Measurements from ENCODE around the gene USP3. TPM values are rescaled to one million over a fixed set of nuclear protein-coding genes. Genes with fewer than 3 reads are reported as not detected.

The USP3 gene, protein sequence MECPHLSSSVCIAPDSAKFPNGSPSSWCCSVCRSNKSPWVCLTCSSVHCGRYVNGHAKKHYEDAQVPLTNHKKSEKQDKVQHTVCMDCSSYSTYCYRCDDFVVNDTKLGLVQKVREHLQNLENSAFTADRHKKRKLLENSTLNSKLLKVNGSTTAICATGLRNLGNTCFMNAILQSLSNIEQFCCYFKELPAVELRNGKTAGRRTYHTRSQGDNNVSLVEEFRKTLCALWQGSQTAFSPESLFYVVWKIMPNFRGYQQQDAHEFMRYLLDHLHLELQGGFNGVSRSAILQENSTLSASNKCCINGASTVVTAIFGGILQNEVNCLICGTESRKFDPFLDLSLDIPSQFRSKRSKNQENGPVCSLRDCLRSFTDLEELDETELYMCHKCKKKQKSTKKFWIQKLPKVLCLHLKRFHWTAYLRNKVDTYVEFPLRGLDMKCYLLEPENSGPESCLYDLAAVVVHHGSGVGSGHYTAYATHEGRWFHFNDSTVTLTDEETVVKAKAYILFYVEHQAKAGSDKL
- 77.4 TPM for total RNA-seq
- polyA plus RNA-seq: 20.6 TPM

DNA sequence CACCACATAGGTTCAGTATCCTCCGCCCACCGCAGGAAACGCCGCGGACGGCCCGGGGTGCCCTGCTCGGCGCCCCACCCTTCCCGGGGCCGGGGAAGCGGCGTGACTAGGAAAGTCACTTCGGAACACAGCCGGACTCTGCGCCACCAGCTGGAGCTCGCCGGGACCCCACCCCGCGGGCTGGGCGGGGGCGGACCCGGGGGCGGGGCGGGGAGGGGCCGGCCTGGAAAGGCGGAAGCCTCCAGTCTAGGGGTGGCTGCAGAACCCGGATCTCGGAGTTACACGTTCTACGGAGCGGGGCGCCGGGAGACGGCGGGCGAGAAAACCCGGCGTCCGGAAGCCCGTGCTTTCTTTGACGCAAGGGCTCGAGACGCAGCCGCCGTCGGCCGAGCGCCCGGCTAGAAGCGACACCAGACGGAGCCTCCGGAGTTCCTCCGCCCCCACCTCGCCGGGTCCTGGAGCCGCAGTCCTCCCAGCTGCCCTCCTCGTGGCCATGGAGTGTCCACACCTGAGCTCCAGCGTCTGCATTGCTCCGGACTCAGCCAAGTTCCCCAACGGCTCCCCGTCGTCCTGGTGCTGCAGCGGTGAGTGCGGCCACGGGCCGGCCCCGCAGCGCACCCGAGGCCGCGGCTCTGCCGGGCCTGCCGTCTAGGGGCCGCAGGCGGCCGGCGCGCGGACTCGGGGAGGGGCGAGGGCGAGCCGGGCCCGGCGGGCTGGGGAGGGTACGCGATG, at the start of gene USP3:
TSS of gene USP3 (plus strand) at position 347 of the 732 bp plus-strand sequence. CDS start at position 494, 147 bp downstream.
- Histone ChIP-seq H3K27ac (ENCODE audit: low read depth) (peak within 1 kb of the TSS; percentile 99), H3K36me3 (ENCODE audit: insufficient read depth) (no peaks in the 10 kb centered on the region), H3K4me1 (ENCODE audit: insufficient read depth) (peaks cover 2% of the 10 kb centered on the region), H3K4me3 (ENCODE audit: low read depth, low read length) (peak within 1 kb of the TSS; percentile 98)
- WGBS: under 1% methylated on average over 88 of the region's 88 CpGs
- DNase-seq (ENCODE audit: extremely low spot score): peak; percentile 88

DNA sequence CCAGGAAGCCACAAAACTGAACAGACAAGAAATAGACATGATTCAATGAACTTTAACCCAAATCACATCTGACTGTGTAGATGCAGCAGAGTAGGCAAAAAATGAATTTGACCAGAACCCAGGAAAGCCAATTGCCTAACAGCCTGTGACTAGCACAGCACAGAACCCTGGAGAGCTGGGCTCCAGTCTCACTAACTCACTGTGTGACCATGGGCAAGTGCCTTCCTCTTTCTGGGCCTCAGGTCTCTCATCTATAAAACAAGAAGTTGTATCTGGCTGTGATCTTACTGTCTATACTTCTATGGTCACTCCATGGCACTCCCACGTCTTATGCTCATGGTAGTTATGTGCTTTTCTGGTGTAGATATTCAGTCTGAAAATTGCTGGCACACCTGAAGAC, 48.1 kb upstream of the USP3 start:
- H3K4me3 ChIP-seq (ENCODE audit: low read depth, low read length): no peak overlapping the region
- H3K4me1 ChIP-seq (ENCODE audit: insufficient read depth): no peaks in the 10 kb centered on the region
- no peak overlapping the region for H3K27ac ChIP-seq (ENCODE audit: low read depth)
- 89% methylated on average over 1 of the region's 1 CpG for WGBS
- no peaks in the 10 kb centered on the region for H3K36me3 ChIP-seq (ENCODE audit: insufficient read depth)
- DNase-seq (ENCODE audit: extremely low spot score): no peak

DNA sequence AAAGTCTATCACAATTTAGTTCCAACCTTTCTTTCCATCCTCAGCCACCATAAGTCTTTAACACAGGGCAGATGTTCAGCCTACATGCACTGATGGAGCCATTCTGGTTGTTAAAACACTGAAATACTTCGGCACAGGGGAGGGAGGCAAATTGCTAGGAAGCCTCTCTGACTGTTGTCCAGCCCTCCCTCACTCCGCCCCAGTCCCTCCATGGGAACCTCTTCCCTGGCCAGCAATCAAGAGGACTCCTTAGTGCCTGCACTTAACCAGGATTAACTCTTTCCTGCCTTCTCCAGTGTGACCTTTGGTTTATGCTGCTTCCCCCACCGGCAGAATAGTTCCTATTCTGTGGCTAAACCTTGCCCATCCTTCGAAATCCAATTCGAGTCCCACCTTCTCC, 47.0 kb upstream of the USP3 start:
- DNase-seq (ENCODE audit: extremely low spot score): no peak
- H3K4me3 ChIP-seq (ENCODE audit: low read depth, low read length): no peak overlapping the region
- 52% methylated on average over 5 of the region's 5 CpGs for WGBS
- no peaks in the 10 kb centered on the region for H3K4me1 ChIP-seq (ENCODE audit: insufficient read depth)
- H3K36me3 ChIP-seq (ENCODE audit: insufficient read depth): no peaks in the 10 kb centered on the region
- H3K27ac ChIP-seq (ENCODE audit: low read depth): no peak overlapping the region

DNA sequence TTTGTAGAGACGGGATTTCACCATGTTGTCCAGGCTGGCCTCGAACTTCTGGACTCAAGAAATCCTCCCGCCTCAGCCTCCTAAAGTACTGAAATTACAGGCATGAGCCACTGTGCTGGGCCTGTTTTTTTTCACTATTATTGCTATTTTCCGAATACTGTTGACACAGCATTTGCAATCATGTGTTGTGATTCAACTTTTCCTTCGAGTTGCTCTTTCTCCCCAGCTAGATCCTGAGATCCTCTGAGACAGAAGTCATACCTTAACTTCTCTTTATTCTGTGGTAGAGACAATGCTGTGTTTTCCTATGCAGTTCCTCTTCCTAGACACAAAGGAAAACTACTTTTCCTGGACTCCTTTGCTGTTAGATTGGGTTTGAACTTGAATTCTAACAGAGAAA, 46.4 kb upstream of the USP3 start:
- H3K4me1 ChIP-seq (ENCODE audit: insufficient read depth): no peaks in the 10 kb centered on the region
- WGBS: 82% methylated on average over 5 of the region's 5 CpGs
- H3K27ac ChIP-seq (ENCODE audit: low read depth): no peak overlapping the region
- no peak for DNase-seq (ENCODE audit: extremely low spot score)
- H3K4me3 ChIP-seq (ENCODE audit: low read depth, low read length): no peak overlapping the region
- no peaks in the 10 kb centered on the region for H3K36me3 ChIP-seq (ENCODE audit: insufficient read depth)

DNA sequence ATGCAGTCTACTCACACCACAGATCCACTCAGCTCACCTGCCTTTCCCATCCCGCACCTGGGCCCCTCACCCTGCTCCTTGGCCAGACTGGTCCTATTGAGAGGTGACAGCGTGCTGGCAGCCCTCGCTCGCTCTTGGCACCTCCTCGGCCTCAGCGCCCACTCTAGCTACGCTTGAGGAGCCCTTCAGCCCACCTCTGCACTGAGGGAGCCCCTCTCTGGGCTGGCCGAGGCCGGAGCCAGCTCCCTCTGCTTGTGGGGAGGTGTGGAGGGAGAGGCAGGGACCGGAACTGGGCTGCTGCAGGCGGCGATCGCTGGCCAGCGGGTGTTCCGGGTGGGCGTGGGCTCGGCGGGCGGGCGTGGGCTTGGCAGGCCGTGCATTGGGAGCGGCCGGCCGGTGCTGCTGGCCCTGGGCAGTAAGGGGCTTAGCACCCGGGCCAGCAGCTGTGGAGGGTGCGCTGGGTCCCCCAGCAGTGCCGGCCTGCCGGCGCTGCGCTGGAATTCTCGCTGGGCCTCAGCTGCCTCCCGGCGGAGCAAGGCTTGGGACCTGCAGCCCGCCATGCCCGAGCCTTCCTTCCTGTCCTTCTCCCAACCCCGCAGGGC, 45.5 kb upstream of the USP3 start:
- Histone ChIP-seq H3K4me3 (ENCODE audit: low read depth, low read length) (no peak overlapping the region), H3K4me1 (ENCODE audit: insufficient read depth) (no peaks in the 10 kb centered on the region), H3K27ac (ENCODE audit: low read depth) (no peak overlapping the region), H3K36me3 (ENCODE audit: insufficient read depth) (no peaks in the 10 kb centered on the region)
- no peak for DNase-seq (ENCODE audit: extremely low spot score)
- 94% methylated on average over 36 of the region's 36 CpGs for WGBS

DNA sequence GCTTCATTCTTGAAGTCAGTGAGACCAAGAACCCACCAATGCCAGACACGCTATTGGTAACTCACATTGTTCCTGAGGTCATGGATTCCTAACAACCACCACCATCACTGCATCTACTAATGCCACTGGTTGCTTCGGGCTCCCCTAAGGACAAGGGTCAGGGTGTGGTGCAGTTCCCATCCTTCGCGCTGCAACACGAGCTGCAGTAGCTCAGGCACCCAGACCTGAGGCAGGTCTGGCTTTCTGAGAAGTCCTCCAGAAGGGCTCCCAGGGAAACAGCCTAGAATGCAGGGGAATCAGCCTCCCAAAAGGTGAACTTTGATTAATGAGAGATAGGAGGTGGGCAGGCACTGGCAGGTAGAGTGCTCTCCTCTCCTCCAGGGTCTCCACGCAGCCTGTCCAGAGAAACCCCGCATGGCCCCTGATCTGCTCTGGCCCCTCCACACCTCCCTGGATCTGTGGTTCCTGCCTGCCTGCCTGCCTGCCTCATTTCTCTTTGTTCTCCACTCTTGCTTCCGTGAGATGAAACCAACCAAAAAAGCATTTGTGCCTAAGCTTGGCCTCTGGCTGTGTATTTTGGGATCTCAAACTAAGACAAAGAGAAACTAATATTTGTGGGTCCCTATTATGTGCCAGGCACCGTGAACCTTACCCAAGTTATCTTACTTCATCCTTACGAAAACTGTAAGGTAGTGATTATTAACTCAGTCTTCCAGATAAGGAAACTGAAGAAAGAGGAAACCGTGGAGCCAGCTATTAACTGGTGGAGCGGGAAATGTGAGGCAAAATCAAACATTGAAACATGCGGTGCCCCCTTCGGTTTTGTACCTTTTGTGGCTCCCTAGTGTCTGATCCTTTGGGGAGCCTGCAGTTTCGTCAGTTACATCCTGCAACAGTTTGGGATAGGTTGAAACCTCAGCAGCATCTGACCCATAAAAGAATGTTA, 43.9 kb upstream of the USP3 start:
- H3K27ac ChIP-seq (ENCODE audit: low read depth): no peak overlapping the region
- no peaks in the 10 kb centered on the region for H3K36me3 ChIP-seq (ENCODE audit: insufficient read depth)
- no peak overlapping the region for H3K4me3 ChIP-seq (ENCODE audit: low read depth, low read length)
- WGBS: 79% methylated on average over 15 of the region's 15 CpGs
- no peak for DNase-seq (ENCODE audit: extremely low spot score)
- H3K4me1 ChIP-seq (ENCODE audit: insufficient read depth): no peaks in the 10 kb centered on the region

DNA sequence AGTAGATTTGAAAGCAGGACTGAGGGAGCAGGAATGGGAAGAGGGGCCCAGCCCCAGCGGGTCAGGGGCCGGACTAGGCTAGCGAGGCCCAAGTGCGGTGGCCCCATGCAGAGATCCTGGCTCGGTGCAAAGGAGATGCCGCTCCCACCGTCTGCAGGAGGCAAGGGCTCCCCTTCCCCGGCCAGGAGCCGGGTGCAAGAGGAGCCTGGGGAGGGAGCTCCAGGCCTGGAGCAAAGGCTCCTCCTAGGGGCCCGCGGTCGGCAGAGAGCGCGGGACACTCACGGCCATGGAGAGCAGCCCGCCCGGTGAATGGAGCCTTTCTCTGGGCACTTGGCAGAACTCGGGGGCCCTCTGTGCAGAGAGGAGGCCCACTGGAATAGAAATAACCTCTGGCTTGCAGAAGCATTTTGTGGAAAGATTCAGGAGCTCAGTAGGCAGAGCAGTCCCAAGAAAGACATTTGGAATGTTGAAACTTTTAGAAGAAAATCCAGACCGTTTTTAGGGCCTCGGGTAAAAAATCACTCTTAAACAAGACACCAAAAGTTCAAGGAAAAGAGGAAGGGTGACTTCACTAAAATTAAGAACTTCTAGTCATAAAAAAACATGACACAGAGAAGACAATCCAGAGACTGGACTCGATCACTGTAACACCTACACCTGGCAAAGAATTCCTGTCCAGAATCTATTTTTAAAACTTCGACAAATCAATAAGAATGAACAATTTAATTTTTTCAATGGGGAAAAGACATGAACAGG, 43.0 kb upstream of the USP3 start:
- Histone ChIP-seq H3K27ac (ENCODE audit: low read depth) (no peak overlapping the region), H3K36me3 (ENCODE audit: insufficient read depth) (no peaks in the 10 kb centered on the region), H3K4me1 (ENCODE audit: insufficient read depth) (no peaks in the 10 kb centered on the region), H3K4me3 (ENCODE audit: low read depth, low read length) (no peak overlapping the region)
- no peak for DNase-seq (ENCODE audit: extremely low spot score)
- 57% methylated on average over 22 of the region's 22 CpGs for WGBS

DNA sequence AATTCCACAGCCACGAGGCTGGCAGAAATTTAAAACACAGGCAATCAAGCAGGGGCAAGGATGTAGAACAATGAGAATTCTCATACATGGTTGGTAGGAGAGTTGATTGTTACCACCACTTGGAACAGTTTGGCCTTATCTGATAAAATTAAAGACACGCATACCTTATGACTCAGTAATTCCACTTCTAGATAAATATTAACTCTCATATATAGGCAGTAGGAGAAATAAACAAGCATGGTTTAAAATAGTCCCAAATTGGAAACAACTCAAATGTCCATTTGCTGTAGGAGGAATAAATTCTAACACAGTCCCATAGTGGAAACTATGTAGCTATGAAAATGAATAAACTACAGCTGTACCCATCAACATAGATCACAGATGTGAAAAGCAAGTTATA, 42.3 kb upstream of the USP3 start:
- Histone ChIP-seq H3K4me3 (ENCODE audit: low read depth, low read length) (no peak overlapping the region), H3K27ac (ENCODE audit: low read depth) (no peak overlapping the region), H3K4me1 (ENCODE audit: insufficient read depth) (no peaks in the 10 kb centered on the region), H3K36me3 (ENCODE audit: insufficient read depth) (no peaks in the 10 kb centered on the region)
- WGBS: 25% methylated on average over 2 of the region's 2 CpGs
- DNase-seq (ENCODE audit: extremely low spot score): no peak

DNA sequence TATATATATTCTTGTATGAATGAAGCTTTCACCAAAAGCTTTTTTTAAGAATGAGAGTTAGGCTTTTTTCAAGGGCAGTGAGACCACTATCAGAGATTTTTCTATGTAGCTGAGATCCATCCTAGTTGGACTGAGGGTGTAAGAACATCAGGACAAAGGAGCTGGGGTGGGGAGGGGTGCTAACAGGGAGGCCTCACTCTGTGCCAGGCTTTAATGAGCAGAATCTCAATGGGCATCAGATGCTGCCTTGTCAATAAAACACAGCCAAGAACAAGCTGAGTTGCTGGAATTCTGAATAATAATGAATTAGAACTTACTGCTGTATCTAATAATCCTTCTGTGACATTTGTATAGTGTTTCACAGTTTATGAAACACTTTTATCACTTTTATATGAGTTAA, 41.4 kb upstream of the USP3 start:
- DNase-seq (ENCODE audit: extremely low spot score): no peak
- Histone ChIP-seq H3K36me3 (ENCODE audit: insufficient read depth) (no peaks in the 10 kb centered on the region), H3K4me1 (ENCODE audit: insufficient read depth) (no peaks in the 10 kb centered on the region), H3K27ac (ENCODE audit: low read depth) (no peak overlapping the region), H3K4me3 (ENCODE audit: low read depth, low read length) (no peak overlapping the region)

DNA sequence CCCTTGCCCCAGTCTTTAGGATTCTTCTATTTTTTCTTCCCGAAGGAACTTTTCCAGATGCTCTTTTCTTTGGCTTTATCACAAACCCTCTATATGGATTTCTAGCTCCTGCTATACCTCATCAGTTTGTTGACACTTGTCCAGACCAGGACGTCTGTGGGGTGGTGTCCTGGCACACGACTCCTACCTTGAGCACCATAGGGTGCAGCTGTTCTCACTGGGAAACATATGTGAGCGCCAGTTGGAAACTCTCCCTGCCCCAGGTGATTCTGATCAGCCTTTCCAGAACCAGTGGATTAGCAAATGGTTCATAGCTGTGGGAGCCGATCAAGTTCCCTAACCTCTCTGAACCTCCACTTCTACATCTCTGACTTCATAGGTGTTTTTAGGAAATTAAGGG, 40.6 kb upstream of the USP3 start:
- no peaks in the 10 kb centered on the region for H3K4me1 ChIP-seq (ENCODE audit: insufficient read depth)
- H3K4me3 ChIP-seq (ENCODE audit: low read depth, low read length): no peak overlapping the region
- no peak for DNase-seq (ENCODE audit: extremely low spot score)
- no peaks in the 10 kb centered on the region for H3K36me3 ChIP-seq (ENCODE audit: insufficient read depth)
- no peak overlapping the region for H3K27ac ChIP-seq (ENCODE audit: low read depth)
- 54% methylated on average over 5 of the region's 5 CpGs for WGBS

DNA sequence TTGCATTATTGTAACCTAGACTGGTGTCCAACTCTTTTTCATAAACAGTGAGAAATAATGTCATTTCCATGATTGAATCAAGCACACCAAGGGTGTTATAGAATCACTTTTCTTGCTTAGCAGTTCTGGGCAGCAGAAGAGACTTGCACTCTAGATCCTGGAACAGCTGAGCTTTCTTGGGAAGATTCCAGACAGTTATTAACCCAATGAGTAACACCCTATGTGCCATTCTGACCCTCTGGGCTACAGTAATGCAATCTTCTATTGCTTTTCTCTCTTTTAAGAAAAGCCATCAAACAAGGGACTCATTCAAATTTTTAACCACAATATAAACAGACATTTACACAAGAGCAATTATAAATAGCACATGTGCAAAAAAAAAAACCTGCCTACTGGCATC, 39.3 kb upstream of the USP3 start:
- no peak for DNase-seq (ENCODE audit: extremely low spot score)
- Histone ChIP-seq H3K4me1 (ENCODE audit: insufficient read depth) (no peaks in the 10 kb centered on the region), H3K27ac (ENCODE audit: low read depth) (no peak overlapping the region), H3K36me3 (ENCODE audit: insufficient read depth) (no peaks in the 10 kb centered on the region), H3K4me3 (ENCODE audit: low read depth, low read length) (no peak overlapping the region)

DNA sequence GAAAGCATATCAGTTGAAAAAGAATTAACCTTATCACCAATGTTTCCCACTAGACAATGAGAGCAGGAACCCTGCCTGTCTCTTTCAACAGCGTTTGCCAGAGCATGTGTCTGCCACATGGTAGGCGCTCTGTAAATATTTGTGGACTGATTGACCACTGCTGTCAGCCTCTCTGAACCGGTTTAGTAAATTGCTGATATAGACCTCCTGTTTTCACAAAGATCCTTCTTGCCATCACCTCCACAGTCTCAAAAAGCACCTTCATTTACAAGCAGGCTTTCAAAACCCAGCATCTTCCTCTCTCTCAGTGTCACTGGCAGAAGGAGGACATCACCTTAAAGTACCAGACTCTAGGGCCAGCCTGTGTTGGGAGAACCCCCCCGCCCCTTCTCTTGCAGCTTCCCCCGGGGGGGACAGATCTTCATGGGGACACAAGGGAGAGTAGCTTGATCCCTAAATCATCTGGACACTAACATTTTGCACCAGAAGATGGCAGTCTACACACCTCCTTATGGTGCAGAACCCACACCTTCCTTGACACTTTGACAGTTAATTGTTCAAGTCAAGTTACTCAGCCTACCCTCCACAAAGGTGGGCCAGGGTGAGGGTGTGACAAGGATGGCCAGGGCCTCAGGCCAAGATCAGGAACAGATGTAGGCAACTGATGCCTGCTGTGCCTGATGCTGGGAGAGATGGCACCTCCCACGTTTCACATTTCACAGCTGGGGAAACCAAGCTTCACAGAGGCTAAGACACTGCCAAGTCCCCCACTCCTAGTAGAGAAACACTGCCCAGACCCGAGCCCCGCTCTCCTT, 37.8 kb upstream of the USP3 start:
- Histone ChIP-seq H3K4me1 (ENCODE audit: insufficient read depth) (no peaks in the 10 kb centered on the region), H3K36me3 (ENCODE audit: insufficient read depth) (no peaks in the 10 kb centered on the region), H3K4me3 (ENCODE audit: low read depth, low read length) (no peak overlapping the region), H3K27ac (ENCODE audit: low read depth) (no peak overlapping the region)
- WGBS: 21% methylated on average over 8 of the region's 8 CpGs
- DNase-seq (ENCODE audit: extremely low spot score): no peak

Data from urinary bladder (tissue), 4 donors.